Cardiac muscle cell (in vitro differentiated cells and primary cell): ENCODE measurements around the gene MPZL2. TPM values are rescaled to one million over a fixed set of nuclear protein-coding genes. Genes with fewer than 3 reads are reported as not detected.

Source experiments
- DNase-seq, 2 donors: peaks; one replicate each; pipeline versions ENCODE4 v3.0.0 to v3.0.0-alpha.2; 2010 to 2017; ENCODE audit warnings: low read depth in 1 of 2, low spot score in 1 of 2
- H3K27ac ChIP-seq: fragments of 200-600 bp; sonication (generic); 2 replicates; pipeline ENCODE4 v1.5.1; 2016
- H3K27me3 ChIP-seq: fragments of 200-600 bp; sonication (generic); 2 replicates; pipeline ENCODE4 v1.6.0; 2016; ENCODE audit warnings: control low read depth
- H3K36me3 ChIP-seq: fragments of 200-600 bp; sonication (generic); 2 replicates; pipeline ENCODE4 v1.5.1; 2016; ENCODE audit warnings: control low read depth
- H3K4me1 ChIP-seq: fragments of 200-600 bp; sonication (generic); 2 replicates; pipeline ENCODE4 v1.8.1; 2017; ENCODE audit warnings: low read depth, mild to moderate bottlenecking, mixed run types
- H3K4me3 ChIP-seq: fragments of 200-600 bp; sonication (generic); 2 replicates; pipeline ENCODE4 v1.5.1; 2016; ENCODE audit warnings: mild to moderate bottlenecking
- H3K9me3 ChIP-seq: fragments of 200-600 bp; sonication (generic); 2 replicates; pipeline ENCODE4 v1.5.1; 2017; ENCODE audit warnings: low read depth, mild to moderate bottlenecking, control low read depth
- polyA plus RNA-seq: library from polyadenylated mRNA; unstranded; fragments of >200 nt; fragmentation: Nextera tagmentation; extraction: Ambion mirVana; gene quantifications from 2 replicates; pipeline ENCODE4 v1.2.1, GENCODE V29; 2016
- total RNA-seq: library from RNA; depleted of rRNA; stranded (reverse); fragments of >200 nt; gene quantifications from 2 replicates; pipeline ENCODE4 v1.2.3, GENCODE V29; 2016
- TF ChIP-seq, protein P1 (sequence below): IDR thresholded peaks from 2 replicates; pipeline ENCODE4 v1.5.1; 2012; ENCODE audit warnings: low read depth, mild to moderate bottlenecking, low read length

The MPZL2 gene
- total and polyA plus RNA-seq, 2 experiments from 2014 or later, result 0.13 TPM; not detected in 1

DNA sequence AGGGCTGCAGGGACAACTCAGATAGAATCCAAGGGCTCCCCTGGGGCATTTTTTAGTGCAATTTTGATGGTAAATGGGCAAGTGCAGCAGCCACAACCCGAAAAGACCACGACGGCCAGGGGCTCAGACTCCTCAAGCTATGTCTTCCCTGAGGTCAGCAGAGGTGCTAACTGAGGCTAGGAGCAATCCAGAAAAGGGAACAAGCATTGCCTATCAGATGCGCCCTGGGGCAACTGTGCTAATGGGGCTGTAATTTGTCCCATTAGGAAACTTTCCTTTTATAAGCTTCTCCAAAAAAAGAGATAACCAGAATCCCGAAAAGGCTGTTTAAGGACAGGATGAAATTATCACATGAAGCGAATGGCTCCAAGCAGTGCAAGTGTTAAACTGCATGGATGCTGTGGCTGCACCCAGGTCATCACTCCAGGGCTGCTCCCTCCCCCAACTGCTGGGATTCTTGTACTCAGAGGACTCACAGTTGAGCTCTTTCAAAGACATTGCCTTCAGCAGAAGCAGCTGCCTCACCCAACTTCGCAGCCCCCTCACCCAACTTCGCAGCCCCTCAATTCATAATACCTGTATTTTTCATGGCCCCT, 37.6 kb upstream of the MPZL2 start:
- TF ChIP-seq, protein P1, sequence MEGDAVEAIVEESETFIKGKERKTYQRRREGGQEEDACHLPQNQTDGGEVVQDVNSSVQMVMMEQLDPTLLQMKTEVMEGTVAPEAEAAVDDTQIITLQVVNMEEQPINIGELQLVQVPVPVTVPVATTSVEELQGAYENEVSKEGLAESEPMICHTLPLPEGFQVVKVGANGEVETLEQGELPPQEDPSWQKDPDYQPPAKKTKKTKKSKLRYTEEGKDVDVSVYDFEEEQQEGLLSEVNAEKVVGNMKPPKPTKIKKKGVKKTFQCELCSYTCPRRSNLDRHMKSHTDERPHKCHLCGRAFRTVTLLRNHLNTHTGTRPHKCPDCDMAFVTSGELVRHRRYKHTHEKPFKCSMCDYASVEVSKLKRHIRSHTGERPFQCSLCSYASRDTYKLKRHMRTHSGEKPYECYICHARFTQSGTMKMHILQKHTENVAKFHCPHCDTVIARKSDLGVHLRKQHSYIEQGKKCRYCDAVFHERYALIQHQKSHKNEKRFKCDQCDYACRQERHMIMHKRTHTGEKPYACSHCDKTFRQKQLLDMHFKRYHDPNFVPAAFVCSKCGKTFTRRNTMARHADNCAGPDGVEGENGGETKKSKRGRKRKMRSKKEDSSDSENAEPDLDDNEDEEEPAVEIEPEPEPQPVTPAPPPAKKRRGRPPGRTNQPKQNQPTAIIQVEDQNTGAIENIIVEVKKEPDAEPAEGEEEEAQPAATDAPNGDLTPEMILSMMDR, result no peak

DNA sequence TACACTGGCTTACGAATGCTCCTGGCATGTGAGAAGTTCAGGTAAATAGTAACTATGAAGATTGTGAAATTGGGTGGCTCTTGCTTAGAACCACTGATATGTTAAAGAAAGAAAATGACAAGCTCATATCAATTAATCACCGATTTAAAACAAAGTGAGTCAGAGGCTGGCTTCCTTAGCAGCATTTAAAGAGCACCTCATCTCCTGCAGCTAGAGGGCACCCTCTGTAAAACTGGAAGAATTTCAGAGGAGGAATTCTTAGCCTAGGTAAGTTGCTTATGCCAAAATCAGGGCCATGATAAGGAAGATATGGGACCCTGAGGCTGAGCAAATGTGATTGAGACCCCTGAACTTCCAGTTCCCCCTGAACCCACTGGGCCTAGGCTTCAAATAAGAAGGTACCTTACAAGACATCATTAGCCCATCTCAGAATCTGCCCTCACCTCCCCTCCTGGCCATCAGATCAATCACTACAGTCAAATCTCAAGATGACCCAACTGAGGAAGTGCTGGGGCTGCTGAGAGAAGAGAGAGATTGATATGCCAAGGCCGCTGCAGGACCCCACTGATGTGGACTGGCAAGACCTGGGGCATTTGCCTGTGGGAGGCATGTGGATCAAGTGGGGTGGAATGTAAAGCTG, 31.8 kb upstream of the MPZL2 start:
- TF ChIP-seq, protein P1, result peak; percentile 59
- Histone ChIP-seq H3K36me3 (no peaks in the 10 kb centered on the region), H3K4me3 (no peak overlapping the region), H3K27me3 (peaks cover 41% of the 10 kb centered on the region), H3K27ac (no peak overlapping the region), H3K9me3 (no peaks in the 10 kb centered on the region), H3K4me1 (no peaks in the 10 kb centered on the region)
- DNase-seq, result peak; percentile 28 to 41

More for the DNA sequence above, 37.6 kb upstream of the MPZL2 start:
- Histone ChIP-seq H3K9me3 (no peaks in the 10 kb centered on the region), H3K36me3 (no peaks in the 10 kb centered on the region), H3K27ac (no peak overlapping the region), H3K4me1 (no peaks in the 10 kb centered on the region), H3K27me3 (peaks cover 26% of the 10 kb centered on the region), H3K4me3 (no peak overlapping the region)
- no peak for DNase-seq

DNA sequence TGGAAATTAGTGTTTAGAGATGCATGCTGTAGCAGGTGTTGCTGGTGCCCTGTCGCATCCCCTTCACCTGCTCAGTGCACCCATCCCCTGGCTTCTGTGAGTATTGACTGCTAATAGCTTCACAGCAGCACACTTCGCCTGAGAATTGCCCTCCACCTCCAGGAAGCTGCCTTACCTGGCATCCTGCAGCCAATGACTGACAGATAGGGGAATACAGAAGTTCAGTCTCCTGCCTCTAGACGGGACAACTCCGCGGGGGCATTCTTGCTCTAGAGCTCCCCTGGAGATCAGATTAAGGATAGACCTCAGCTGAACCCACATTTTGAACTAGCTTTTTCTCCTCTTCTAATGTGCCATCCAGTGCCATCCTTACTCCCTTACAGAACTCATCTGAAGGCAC, 31.1 kb upstream of the MPZL2 start:
- Histone ChIP-seq H3K9me3 (no peaks in the 10 kb centered on the region), H3K4me1 (no peaks in the 10 kb centered on the region), H3K36me3 (no peaks in the 10 kb centered on the region), H3K4me3 (no peak overlapping the region), H3K27me3 (peaks cover 34% of the 10 kb centered on the region), H3K27ac (no peak overlapping the region)
- DNase-seq, result no peak
- TF ChIP-seq, protein P1, result no peak

DNA sequence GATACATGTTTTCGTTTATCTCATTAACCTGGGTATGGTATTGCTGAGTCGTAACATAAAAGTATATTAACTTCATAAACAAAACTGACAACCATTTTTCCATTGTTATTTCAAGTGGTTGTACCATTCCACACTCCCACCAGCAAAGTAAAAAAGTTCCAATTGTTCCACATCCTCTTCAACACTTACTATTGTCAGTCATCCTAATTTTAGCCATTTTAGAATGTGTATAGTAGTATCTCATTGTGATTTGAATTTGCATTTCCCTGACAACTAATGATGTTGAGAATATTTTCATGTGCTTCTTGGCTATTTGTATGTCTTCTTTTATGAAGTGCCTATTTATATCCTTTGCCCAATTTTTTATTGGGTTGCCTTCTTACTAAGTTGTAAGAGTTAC, 30.0 kb upstream of the MPZL2 start:
- no peaks in the 10 kb centered on the region for H3K4me1 ChIP-seq
- H3K9me3 ChIP-seq, result no peaks in the 10 kb centered on the region
- TF ChIP-seq, protein P1, result no peak
- no peak for DNase-seq
- no peak overlapping the region for H3K27ac ChIP-seq
- H3K27me3 ChIP-seq, result peaks cover 34% of the 10 kb centered on the region
- H3K36me3 ChIP-seq, result no peaks in the 10 kb centered on the region
- no peak overlapping the region for H3K4me3 ChIP-seq

DNA sequence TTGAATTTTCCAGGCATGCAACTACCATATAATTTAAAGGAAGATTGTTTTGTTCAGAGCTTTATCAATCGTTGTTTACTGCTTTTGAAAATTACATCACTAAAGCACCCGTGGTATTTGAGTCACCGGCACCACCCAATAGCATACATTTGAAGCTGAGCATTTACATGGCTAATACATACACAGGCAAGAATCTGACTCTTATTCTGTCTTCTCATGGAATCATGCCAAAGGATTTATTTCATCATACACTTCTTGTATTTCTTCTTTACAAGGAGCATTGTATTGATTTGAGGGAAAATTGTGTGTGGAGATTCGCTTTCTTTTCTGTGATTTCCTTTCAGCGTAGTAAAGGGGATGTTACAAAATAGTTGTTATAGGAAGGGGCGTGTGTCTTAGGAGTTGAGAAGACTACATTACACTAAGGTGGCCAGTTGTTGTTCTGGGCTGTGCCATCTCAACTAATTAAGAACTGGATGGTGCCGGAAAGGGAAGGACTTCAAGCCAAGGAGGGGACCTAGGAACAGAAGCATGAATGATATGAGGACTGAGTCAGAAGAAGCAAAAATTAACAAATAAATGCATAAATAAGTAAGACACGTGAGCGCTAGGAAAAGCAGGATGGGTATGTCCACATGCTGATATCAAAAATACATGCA, 27.5 kb upstream of the MPZL2 start:
- H3K4me1 ChIP-seq, result no peaks in the 10 kb centered on the region
- TF ChIP-seq, protein P1, result no peak
- H3K27me3 ChIP-seq, result peaks cover 49% of the 10 kb centered on the region
- no peak overlapping the region for H3K4me3 ChIP-seq
- DNase-seq, result peak in 1 of 2 donors; percentile 13
- no peak overlapping the region for H3K27ac ChIP-seq
- H3K36me3 ChIP-seq, result no peaks in the 10 kb centered on the region
- no peaks in the 10 kb centered on the region for H3K9me3 ChIP-seq
